ENCODE results near the gene ETS1.

DNA sequence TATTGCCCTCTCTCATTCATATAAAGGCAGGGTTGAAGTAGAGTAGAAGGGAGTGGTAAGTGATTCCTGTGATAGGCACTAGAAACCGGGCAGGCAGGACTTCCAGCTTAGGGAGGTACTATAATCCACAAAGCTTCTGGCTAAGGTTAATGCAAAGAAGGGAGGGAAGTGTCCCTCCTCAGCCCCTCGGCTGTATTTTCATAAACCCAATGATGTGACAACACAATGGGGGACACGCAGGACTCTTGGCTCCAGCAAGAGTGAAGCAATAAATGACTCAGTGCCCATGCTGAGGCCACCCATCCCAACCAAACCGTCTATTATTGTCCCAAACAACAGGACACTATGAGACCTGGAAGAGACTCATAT, 90.7 kb downstream of the ETS1 start:
- TF ChIP-seq CTCF (IDR thresholded peaks at IDR 0.05; ENCODE audit: low read length) = no peak
- TF ChIP-seq EZH2 (optimal IDR thresholded peaks at IDR 0.05; ENCODE audit: low read depth, low read length) = no peak
- no peak for TF ChIP-seq EZH2phosphoT487 (IDR thresholded peaks at IDR 0.05; ENCODE audit: low read length)

Measured in MM.1S (cell line).